Duodenal mucosa (tissue), 2 donors: ENCODE results near the gene LRRC52.

ENCODE experiments used
- H3K27ac ChIP-seq: one replicate; pipeline ENCODE4 v1.7.0; 2013; ENCODE audit warnings: low read depth, low read length
- H3K27me3 ChIP-seq, 2 donors: one replicate each; pipeline ENCODE4 v1.7.0; 2013; ENCODE audit warnings: low read length in 2 of 2, control low read depth in 1 of 2; ENCODE audit not compliant: insufficient read depth in 2 of 2, control insufficient read depth in 1 of 2
- H3K36me3 ChIP-seq, 2 donors: one replicate each; pipeline ENCODE4 v1.7.0; 2013; ENCODE audit warnings: low read length in 2 of 2, control low read depth in 1 of 2; ENCODE audit not compliant: insufficient read depth in 2 of 2, control insufficient read depth in 1 of 2
- H3K4me1 ChIP-seq, 2 donors: one replicate each; pipeline ENCODE4 v1.7.0; 2013; ENCODE audit warnings: low read length in 2 of 2, control low read depth in 1 of 2; ENCODE audit not compliant: insufficient read depth in 2 of 2, control insufficient read depth in 1 of 2
- H3K4me3 ChIP-seq, 2 donors: one replicate each; pipeline ENCODE4 v1.7.0; 2013; ENCODE audit warnings: low read length in 2 of 2, low read depth in 1 of 2
- H3K9ac ChIP-seq, 2 donors: one replicate each; pipeline ENCODE4 v1.7.0; 2013; ENCODE audit warnings: low read length in 2 of 2, low read depth in 1 of 2
- H3K9me3 ChIP-seq, 2 donors: one replicate each; pipeline ENCODE4 v1.7.0; 2013; ENCODE audit warnings: low read length in 2 of 2, control low read depth in 1 of 2; ENCODE audit not compliant: control insufficient read depth in 1 of 2

LRRC52 gene

DNA sequence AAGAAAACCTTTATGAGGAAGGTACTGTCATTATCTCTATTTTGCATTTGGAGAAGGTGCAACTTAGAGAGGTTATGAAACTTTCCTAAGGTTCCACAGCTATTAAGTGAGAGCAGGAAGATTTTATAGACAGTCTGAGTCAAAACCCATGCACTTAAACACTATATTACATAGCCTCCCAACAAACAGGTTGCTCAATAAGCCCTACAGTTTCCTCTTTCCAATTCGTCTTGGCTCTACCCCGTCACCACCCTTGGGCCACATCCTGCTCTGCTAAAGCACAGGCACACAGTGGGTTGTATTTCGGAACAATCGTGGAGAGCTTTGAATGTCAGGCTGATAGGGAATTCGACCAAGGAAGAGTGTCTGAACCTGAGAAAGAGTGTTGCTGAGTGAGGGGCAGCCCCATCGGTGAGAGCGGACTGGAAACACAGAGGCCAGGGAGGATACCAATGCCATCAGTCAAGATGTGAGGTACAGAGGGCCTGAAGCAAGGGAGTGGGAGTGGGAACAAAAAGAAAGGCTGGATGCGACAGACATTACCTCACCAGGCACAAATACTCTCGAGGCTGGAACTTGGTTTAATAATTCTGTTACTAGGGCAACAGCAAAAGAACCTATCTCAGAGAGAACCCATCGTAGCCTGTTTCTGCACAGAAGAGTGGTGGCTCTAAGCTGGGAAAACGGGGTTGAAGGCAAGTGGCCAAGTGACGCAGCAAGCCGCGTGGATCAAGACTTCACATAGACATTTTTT lies 6.3 kb upstream of the LRRC52 start:
- Histone ChIP-seq H3K4me1 (no peaks in the 10 kb centered on the region), H3K4me3 (no peak overlapping the region), H3K27ac (no peak overlapping the region), H3K36me3 (no peaks in the 10 kb centered on the region), H3K27me3 (no peaks in the 10 kb centered on the region), H3K9me3 (no peaks in the 10 kb centered on the region), H3K9ac (no peak overlapping the region)

DNA sequence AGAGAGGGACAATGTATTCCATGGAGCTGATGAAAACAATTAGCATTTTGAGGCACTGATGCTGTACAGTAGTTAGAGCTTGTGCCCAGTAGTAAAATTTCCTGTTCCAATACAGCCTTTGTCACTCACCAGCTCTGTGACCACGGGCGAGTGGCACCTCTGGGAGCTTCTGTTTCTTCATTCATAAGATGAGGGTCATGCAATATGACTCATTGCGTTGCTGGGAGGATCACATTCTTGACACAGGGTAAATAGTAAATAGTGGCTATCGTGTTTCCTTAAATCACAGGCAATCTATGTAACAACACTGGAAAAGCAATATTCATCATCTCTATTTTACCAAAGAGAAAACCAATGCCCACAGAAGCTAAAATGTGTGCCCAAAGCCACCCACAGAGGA lies 4.5 kb upstream of the LRRC52 start:
- H3K4me3 ChIP-seq: no peak overlapping the region
- H3K4me1 ChIP-seq: peaks cover 0 to 3% of the 10 kb centered on the region in 2 donors
- no peak overlapping the region for H3K9ac ChIP-seq
- H3K9me3 ChIP-seq: no peaks in the 10 kb centered on the region
- no peak overlapping the region for H3K27ac ChIP-seq
- H3K36me3 ChIP-seq: no peaks in the 10 kb centered on the region
- peaks cover 0 to under 1% of the 10 kb centered on the region in 2 donors for H3K27me3 ChIP-seq

DNA sequence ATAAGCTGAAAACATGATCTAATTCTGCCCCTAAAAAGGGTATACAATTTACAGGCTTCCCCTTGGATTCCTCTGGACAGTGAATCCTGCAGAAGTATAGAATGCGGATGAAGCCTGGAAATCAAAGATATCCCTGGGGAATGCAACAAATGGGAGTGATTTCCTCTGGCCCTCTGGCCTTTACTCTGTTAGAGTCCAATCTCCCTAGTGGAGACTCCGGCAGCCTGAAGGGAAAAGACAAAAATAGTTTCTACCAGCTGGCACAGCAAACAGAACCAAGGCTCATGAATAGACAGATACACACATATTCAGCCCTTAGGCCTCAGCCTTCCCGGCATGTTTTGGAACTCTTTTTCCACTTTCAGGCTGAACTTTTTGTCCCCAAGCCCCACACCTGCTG lies 3.9 kb upstream of the LRRC52 start:
- H3K9ac ChIP-seq: no peak overlapping the region
- no peak overlapping the region for H3K27ac ChIP-seq
- H3K36me3 ChIP-seq: no peaks in the 10 kb centered on the region
- no peak overlapping the region for H3K4me3 ChIP-seq
- peaks cover 0 to 3% of the 10 kb centered on the region in 2 donors for H3K27me3 ChIP-seq
- H3K4me1 ChIP-seq: peaks cover 0 to 3% of the 10 kb centered on the region in 2 donors
- H3K9me3 ChIP-seq: no peaks in the 10 kb centered on the region

DNA sequence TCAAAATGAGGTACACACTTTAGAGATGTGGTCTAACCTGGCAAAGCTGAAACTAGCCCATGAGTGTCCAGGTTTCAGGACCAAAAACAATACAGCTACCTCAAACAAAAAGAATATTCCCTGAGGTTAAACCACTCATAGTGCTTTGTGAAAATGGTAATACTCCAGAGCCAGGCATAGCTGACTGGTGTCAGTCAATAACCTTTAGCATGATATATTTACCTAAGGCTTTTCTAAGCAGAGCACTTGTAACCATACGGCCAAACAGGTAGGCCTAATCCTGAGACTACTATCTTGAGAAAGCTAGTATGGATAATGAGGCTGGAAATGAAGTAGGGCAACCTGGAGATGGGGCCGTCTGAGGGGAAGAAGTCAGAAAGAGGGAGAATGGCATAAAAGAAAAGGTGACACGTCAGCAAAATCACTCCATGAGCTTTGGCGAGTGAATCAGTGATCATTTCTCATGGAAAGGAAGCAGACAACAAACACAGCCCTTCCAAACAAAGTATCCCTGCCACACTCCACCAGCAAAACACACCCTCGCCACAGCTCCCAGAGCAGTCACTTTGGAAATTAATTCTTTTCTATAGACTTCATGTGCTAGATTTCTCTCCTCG lies 1.7 kb upstream of the LRRC52 start:
- H3K27ac ChIP-seq: no peak overlapping the region
- H3K9me3 ChIP-seq: no peaks in the 10 kb centered on the region
- H3K4me1 ChIP-seq: peaks cover 0 to 3% of the 10 kb centered on the region in 2 donors
- no peak overlapping the region for H3K9ac ChIP-seq
- no peaks in the 10 kb centered on the region for H3K36me3 ChIP-seq
- H3K27me3 ChIP-seq: peaks cover 0 to 3% of the 10 kb centered on the region in 2 donors
- H3K4me3 ChIP-seq: no peak overlapping the region

DNA sequence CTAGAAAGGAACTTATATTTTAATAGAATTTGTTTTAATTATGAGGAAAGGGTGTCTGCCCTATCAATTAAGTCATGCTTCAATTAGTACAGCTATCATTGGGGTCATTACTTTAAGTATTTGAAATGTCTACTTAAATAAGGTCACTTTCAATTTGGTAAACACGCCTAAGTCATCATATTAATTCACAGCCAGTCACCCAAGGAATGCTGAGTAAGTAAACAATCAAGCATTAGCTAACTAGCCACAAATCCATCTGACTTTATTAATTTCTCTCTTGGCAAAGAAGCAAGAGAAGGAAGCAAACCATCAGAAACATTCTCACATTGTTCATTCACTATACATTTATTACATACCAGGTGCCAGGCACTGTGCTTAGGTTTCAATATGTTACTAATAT lies 1.2 kb upstream of the LRRC52 start:
- Histone ChIP-seq H3K27me3 (peaks cover 0 to 3% of the 10 kb centered on the region in 2 donors), H3K4me3 (no peak overlapping the region), H3K9ac (no peak overlapping the region), H3K36me3 (no peaks in the 10 kb centered on the region), H3K4me1 (peaks cover 0 to 3% of the 10 kb centered on the region in 2 donors), H3K27ac (no peak overlapping the region), H3K9me3 (no peaks in the 10 kb centered on the region)

DNA sequence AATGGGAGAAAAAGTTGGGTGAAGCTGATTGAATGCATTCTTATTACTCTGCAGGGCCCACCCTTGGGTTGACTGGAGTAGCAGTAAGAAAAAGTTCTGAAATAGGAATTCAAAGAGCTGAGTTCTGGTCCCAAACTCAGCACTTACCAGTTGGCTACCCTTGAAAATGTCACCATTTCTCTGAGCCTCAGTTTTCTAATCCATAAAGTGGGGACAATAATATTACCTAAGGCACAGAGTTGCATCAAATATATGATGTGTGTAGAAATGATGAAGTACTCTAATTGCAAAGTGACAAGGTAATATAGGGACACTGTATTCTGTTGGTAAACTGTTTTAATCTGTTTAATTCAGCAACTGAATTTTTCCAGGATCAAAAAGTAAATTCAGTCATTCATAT lies 1.2 kb downstream of the LRRC52 start:
- Histone ChIP-seq H3K36me3 (no peaks in the 10 kb centered on the region), H3K9me3 (no peaks in the 10 kb centered on the region), H3K4me1 (peaks cover 0 to 3% of the 10 kb centered on the region in 2 donors), H3K9ac (no peak overlapping the region), H3K4me3 (no peak overlapping the region), H3K27ac (no peak overlapping the region), H3K27me3 (peaks cover 0 to 3% of the 10 kb centered on the region in 2 donors)

DNA sequence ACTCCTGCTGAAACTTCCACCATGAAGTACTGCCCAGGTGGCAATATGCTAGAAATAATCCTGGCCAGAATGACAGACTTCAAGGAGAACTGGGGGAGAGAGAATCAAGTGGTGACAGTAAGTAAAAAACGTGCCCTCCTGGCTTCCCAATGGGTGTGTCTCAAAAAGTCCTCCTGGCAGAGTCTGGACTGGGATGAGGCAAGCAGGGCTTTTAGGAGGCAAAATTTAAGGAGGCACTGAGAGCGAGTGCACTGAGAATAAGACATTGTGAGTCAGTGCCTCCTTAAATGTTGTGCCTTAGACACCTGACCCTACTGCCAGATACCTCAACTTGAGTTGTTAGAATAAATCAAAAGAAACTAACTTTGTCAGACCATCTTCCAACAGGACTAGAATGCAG lies 2.2 kb downstream of the LRRC52 start:
- Histone ChIP-seq H3K36me3 (no peaks in the 10 kb centered on the region), H3K9me3 (no peaks in the 10 kb centered on the region), H3K9ac (no peak overlapping the region), H3K27me3 (peaks cover 0 to 3% of the 10 kb centered on the region in 2 donors), H3K4me3 (no peak overlapping the region), H3K27ac (no peak overlapping the region), H3K4me1 (peaks cover 0 to 3% of the 10 kb centered on the region in 2 donors)

DNA sequence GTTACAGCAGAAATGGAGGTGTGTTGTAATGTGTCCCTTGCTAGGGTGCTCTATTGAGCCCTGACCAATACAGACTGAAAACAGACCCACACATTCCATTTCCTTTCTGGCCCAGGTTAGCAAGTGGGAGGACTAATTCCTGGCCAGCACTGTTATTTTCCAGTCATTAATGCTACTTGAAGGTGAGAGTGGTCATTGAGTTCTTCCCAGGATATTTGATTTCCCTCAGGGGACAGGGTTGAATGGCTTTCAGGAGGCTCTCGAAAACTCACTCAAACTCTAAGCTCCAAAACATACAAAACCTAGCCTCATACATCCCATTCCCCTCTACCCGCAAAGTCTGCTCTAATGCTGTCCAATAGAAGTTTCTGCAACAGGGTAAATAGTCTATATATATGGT lies 6.2 kb downstream of the LRRC52 start:
- Histone ChIP-seq H3K9ac (no peak overlapping the region), H3K9me3 (no peaks in the 10 kb centered on the region), H3K36me3 (no peaks in the 10 kb centered on the region), H3K27ac (no peak overlapping the region), H3K4me3 (no peak overlapping the region), H3K4me1 (no peaks in the 10 kb centered on the region), H3K27me3 (no peaks in the 10 kb centered on the region)

DNA sequence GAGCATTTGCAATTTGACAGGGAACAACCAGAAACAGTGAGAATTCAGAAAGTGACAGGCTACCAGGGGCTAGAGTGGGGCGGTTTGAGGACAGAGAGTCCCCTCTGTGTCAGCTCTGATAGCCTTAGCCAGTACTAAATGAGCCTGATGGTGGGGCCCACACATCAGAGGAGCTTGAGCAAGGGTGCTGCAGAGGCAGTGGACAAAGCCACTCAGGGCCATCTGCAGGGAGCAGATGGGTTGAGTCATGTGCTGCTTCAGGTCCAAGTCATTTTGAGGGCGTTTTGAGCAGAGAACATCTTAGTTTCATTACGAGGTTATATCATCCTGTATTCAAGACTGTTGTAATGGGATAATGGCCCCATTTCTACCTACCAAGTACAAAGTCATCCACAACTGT lies 7.7 kb downstream of the LRRC52 start:
- Histone ChIP-seq H3K36me3 (no peaks in the 10 kb centered on the region), H3K4me1 (no peaks in the 10 kb centered on the region), H3K27me3 (no peaks in the 10 kb centered on the region), H3K27ac (no peak overlapping the region), H3K9me3 (no peaks in the 10 kb centered on the region), H3K4me3 (no peak overlapping the region), H3K9ac (no peak overlapping the region)

DNA sequence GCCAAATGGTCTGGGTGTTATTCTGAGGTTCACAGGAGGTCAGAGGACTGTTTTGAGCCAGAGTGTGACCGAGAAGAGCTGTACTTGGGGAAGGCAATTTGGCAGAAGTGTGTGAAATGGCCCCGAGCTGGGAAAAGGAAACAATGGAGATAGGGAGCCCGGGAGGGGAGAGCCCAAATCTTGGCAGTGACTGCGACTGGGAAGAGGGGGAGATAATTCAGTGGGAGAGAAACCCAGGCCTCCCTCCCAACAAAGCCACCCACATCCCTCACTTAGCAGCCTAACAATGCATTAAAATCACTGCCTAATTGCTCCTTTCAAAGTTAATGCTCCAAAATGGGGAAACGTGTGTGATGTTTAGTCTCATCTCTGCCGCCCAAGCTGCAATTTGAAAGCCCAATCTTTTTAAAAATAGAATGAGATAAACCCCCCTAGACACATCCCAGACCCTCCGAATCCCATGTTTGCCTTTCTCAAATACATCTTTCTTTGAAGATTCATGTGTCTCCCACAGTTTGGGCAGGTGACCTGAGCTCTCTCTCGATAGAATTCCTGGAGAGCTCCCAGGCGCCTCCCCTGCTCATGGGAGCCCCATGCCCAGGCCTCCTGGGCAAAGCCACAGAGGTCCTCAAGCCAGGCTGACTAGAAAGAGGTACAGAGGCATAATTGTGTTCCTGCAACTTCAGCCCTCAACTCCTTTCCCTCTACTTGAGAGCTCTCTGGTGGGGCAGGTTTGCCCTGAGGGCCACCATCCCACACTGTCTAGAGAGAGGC lies 17.3 kb downstream of the LRRC52 start:
- Histone ChIP-seq H3K27ac (no peak overlapping the region), H3K36me3 (no peaks in the 10 kb centered on the region), H3K27me3 (peaks cover 0 to 6% of the 10 kb centered on the region in 2 donors), H3K9ac (no peak overlapping the region), H3K4me1 (peaks cover 0 to 4% of the 10 kb centered on the region in 2 donors), H3K9me3 (no peaks in the 10 kb centered on the region), H3K4me3 (no peak overlapping the region)
